Retinal pigment epithelial cell (primary cell): ENCODE results near the gene ZBBX.

ENCODE experiments used
- DNase-seq: peaks from one replicate; pipeline ENCODE4 v3.0.0-alpha.2; 2010; ENCODE audit warnings: low read depth
- H3K4me3 ChIP-seq: 2 replicates; pipeline ENCODE4 v1.5.1; 2011; ENCODE audit warnings: mild to moderate bottlenecking, low read length, control low read depth, moderate library complexity
- TF ChIP-seq, protein P1 (sequence below): conservative IDR thresholded peaks from 2 replicates; pipeline ENCODE4 v1.5.1; 2011; ENCODE audit warnings: low read depth, low read length, control low read depth, inconsistent platforms

ZBBX gene

DNA sequence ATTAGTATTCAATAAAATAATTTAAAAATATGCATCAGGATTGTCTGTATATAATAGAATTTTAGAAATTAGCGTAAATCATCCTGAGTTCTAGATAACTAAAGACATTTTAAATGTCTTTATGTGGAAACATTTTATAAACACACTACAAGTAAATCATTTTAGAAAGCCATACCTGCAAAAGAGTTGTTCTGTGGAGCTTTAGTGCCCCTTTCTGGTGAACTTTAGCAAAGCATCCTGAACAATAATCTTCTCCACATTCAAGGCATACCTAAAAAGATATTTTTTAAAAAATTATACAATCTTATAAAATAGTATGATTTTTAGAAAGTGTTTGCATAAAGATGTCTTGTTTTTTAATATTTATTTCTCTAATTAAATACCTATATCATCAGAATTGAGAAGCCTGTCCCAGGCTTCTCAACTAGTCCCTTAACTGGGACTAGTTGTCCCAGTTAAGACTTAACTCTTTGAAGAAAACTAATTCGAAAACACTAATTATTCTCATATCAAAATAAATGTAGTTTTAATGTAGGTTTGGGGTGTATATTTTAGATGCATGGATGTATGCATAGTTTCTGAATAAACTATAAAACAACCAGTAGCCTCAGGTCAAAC, 29.7 kb downstream of the ZBBX start:
- DNase-seq, result no peak
- TF ChIP-seq, protein P1, sequence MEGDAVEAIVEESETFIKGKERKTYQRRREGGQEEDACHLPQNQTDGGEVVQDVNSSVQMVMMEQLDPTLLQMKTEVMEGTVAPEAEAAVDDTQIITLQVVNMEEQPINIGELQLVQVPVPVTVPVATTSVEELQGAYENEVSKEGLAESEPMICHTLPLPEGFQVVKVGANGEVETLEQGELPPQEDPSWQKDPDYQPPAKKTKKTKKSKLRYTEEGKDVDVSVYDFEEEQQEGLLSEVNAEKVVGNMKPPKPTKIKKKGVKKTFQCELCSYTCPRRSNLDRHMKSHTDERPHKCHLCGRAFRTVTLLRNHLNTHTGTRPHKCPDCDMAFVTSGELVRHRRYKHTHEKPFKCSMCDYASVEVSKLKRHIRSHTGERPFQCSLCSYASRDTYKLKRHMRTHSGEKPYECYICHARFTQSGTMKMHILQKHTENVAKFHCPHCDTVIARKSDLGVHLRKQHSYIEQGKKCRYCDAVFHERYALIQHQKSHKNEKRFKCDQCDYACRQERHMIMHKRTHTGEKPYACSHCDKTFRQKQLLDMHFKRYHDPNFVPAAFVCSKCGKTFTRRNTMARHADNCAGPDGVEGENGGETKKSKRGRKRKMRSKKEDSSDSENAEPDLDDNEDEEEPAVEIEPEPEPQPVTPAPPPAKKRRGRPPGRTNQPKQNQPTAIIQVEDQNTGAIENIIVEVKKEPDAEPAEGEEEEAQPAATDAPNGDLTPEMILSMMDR, result peak; percentile 74
- no peak overlapping the region for H3K4me3 ChIP-seq

DNA sequence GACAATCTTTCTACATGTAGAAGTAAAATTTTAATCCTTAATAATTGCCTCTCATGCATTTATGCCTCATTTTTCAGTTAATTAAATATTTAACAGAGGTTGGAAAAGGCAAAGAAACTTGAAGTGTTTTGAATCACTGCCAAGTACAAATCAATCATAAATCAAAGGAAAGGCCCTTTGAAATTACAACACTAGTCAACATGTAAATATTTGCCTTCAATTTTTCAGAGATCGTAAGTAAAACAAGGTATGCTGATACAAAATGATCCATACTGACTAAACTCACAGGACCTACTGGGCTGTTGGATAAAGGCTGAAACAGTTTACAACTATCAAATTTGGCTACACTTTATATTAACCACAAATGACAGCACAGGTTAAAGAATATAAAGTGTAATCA, 33.9 kb downstream of the ZBBX start:
- H3K4me3 ChIP-seq, result no peak overlapping the region
- no peak for DNase-seq
- TF ChIP-seq, protein P1, result no peak

DNA sequence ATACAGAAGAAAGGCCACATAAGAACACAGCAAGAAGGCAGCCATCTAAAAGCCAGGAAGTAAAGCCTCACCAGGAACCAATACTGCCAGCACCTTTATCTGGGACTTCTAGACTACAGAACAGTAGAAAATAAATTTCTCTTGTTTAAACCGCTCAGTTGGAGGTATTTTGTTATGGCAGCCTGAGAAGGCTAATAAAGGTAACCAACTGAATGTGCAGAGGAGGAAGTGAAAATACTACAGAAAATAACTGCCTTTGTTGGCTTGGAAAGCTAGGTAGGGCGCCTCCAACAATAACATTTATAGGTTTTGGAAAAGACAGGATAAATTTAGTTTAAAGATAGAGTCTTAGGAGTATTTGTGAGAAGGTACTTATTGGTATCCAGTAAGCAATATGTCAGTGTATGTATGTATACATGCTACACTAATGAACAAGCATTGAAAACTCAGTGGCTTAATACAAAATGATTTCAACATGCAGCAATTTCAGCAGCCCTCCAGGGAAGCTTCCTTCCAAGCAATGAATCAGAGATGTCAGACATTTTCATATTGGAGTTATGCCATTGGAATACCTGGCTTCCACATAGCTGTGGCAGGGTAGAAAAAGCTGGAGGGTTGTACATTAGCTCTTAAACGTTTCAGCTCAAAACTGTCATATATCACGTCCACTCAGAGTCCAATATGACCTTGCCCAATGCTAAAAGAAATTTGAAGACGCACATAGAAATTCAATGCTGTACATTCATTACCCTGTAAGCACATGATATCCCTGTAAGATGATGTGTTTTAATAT, 48.9 kb downstream of the ZBBX start:
- no peak for DNase-seq
- no peak overlapping the region for H3K4me3 ChIP-seq
- TF ChIP-seq, protein P1, result no peak

DNA sequence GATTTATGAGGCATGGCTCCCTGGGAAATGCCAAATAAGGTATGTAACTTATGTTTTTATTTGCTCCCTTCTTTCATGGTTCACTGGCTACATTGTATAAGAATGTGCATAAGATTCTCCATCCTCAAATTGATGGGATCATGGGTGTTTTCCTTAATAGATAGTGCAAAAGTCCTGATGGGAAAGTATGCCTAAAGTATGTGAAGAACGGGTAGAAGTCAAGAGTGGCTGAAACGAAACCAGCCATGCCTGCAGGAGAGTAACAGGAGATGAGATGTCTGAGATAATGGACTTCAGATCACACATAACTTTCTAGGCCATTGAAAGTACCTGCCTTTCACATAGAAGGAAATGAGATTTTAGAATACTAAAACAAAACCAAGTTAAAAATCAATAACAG, 56.5 kb downstream of the ZBBX start:
- DNase-seq, result no peak
- H3K4me3 ChIP-seq, result no peak overlapping the region
- TF ChIP-seq, protein P1, result no peak

DNA sequence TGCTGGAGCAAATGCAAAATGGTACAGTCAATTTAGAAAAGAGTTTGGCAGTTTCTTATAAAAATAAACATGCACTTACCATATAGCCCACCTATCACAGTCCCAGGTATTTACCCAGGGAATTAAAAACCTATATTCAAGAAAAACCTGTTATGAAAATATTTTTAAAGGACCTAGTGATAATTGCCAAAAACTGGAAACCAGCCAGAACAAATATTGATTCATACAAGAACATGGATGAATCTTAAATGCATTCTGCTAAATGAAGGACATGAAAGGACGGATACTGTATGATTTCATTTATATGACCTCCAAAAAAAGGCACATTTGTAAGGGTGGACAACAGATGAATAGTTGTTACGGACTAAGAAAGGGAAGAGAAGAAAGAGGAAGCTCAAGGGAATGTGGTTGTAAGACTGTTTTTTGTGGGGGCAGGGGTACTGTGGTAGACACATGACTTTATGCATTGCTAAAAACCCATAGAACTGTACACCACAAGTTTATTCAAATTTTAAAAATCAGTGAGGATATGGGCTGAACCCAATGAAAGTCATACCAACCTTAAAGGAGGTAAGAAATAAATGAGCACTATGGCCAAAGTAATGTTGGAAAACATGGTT, 61.0 kb downstream of the ZBBX start:
- no peak for DNase-seq
- no peak overlapping the region for H3K4me3 ChIP-seq
- TF ChIP-seq, protein P1, result no peak

DNA sequence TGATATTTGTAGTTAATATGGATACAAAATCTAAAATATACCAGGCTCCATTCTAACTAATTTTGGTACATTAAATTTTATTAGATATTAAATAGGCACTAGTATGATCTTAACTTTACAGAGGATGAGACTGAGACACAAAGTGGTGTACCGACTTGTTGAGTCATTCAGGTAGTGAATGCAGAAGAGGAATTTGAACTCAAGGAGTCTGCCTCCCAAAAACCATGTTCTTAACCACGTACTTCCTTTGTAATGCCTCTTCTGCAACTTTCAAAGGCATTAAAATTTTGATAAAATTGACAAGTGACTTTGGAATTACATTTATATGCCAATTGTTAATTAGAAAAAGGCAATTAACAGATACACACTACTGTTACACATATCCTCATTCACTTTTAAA, 61.8 kb downstream of the ZBBX start:
- no peak for DNase-seq
- TF ChIP-seq, protein P1, result no peak
- H3K4me3 ChIP-seq, result no peak overlapping the region
